HG03342 (cell line): Measurements from ENCODE around the gene MYOZ1.
"Not testable (repeated sequence)": the region's sequence is repeated elsewhere in the genome, so short reads cannot be mapped to it uniquely, and the experiment has no call there.

ENCODE experiments used
- ATAC-seq: cut with Tn5 transposase; IDR thresholded peaks from one replicate; pipeline ENCODE4 v1.9.1; 2021; ENCODE audit warnings: mild to moderate bottlenecking, moderate library complexity; ENCODE audit not compliant: unreplicated experiment

MYOZ1 gene

DNA sequence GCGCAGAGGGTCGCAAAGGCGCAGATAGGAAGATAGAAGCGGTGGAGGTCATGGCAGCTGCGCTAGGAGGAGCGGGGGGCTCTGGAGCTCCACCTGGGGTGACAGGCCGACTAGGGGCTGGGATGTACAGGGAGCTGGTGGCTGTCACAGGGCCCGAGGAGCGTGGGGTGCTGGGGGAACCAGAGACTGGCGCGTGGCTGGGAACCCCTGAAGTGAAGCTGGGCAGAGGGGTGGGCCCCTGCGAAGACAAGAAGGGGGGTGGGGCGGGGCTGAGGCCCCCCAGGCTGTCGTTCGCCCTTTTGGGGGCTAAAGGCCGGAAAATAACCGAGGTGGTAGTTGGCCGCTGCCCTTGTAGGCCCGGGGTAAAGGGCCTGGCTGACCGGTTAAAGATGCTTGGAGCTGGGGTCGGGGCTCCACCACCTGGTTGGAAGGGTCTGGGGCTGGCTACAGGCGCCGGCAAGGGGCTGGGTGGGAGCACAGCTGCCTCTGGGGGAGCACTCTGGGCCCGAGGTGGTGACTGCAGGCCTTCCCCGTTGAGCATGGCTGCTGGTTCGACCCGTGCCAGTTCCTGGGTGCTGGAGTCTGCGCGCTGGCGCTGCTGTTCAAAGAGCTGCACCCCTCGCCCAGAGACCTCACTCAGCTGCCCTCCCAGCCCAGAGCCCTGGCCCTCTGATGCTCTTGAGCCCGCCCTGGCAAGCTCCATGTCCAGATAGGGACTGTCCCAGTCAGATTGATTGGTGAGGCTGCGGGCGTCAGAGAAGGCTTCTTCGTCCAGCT is 6.8 kb upstream of the MYOZ1 start:
- no peak for ATAC-seq

DNA sequence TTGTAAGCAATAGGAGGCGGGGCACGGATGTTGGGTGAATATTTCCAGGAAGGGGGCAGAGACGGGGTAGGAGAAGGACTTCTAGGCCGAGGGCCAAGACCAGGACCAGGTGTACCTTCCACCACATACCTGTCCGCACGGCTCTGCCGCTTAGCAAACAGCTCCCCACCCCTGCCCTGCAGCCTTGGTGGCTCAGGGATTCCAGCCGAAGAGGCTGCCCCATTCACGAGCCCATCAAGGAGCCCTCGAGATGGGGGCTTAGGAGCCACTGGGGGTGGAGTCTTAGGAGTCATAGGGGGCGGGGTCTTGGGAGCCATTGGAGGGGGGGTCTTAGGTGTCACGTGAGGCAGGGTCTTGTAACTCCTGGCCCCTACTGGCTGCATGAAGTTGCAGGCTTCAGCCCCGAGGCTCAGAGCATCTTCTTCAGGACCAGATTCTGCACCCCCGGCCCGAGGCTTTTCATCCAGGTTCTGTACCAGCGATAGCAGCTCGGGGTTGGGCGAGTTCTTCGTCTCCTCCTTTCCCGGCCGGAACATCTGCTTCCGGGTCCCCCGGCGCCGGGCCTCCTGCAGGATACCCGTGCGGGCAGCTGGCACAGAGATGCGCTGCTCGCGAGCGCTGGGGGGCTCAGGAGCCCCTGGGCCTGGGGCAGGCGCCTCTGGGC is 6.1 kb upstream of the MYOZ1 start:
- no peak for ATAC-seq

DNA sequence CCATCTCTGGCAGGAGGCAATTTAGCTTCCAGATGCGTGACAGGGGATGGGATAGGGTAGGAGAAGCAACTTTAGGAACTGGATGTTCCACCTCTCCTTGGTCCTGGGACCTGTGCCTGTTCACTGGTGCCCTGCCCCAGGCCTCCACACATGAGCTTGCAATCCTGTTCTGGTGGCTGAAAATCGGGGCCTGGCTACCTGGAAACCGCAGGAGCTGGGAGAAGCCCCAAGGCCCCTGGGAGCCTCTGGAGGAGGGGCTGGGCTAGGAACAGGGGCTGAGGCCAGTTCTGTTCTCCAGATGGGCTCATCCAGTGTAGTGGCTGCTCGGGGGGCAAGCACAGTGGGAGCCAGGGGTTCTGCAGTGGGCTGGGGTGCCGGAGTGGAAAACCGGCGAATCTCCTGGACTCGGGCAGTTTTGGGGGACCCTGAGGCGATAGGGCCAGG is 5.3 kb upstream of the MYOZ1 start:
- ATAC-seq, result no peak

DNA sequence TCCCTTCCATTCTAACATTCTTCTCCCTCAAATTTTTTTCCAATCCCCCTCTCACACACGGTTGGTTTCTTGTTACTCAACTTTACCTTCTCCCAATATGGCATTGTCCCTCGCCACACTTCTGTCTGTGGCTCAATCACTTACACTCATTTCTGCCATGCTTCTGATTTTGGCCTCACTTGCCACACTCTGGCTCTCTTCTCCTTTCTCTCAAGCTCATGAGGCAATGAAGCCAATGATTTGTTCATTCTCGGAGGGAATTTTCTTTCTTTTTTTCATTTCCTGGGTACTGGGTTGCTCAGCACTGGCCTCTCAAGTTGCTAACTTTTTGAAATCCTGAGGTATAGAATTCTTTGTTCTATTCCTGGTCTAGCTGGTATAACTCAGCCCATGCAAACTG is 4.0 kb upstream of the MYOZ1 start:
- no peak for ATAC-seq

DNA sequence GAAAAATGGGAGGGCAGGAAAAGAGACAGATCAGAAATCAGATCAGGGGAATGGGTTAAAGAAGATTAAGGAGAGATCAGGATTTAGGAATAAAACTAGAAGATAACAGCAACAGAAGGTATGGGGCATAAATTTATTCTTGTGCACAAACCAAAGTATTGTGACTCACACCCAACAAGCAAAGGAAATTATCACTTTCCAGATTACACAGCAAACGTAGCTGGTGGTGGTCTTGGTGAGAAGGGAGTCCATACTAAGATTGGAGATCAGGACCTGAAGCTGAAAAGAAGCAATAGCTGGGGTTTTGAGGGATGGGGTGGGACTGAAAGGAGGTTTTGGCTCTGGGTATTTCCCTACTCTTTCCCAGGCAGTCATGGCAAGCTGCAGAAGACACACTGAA is 3.5 kb upstream of the MYOZ1 start:
- no peak for ATAC-seq

- ATAC-seq, result peak; percentile 44
Observed at GRCh38 chr10:73644015-73644743, 2.9 kb upstream of the MYOZ1 start.

DNA sequence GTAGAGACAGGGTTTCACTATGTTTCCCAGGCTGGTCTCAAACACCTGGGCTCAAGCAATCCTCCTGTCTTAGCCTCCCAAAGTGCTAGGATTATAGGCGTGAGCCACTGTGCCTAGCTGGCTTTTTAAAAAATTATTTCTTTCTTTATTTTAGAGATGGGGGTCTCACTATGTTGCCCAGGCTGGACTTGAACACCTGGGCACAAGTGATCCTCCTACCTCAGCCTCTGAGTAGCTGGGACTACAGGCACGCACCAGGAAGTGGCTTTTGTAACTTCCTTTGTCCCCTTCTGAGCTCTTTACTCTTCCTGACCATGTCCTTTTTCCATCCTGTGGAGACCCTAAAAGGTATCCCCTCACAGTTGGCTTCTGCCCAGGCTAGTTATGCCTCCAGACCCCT is 2.1 kb upstream of the MYOZ1 start:
- ATAC-seq, result no peak

DNA sequence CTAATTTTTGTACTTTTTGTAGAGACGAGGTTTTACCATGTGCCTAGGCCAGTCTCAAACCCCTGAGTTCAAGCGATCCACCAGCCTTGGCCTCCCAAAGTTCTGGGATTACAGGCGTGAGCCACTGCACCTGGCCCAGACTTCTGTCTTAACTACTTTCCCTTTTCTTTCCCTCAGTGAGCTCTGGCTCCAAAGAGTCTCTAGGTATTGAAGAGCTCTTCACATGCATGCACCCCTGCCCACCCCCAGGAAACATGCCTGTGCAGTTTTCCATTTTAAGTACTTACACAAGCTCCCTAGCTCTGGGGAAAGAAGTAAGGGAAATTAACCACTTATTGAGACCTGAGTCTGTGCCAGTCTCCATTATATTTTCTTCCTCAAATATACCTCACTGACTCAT is 2.0 kb downstream of the MYOZ1 start:
- ATAC-seq, result no peak

- no peak for ATAC-seq
Observed at GRCh38 chr10:73635781-73636180, 5.5 kb downstream of the MYOZ1 start.

DNA sequence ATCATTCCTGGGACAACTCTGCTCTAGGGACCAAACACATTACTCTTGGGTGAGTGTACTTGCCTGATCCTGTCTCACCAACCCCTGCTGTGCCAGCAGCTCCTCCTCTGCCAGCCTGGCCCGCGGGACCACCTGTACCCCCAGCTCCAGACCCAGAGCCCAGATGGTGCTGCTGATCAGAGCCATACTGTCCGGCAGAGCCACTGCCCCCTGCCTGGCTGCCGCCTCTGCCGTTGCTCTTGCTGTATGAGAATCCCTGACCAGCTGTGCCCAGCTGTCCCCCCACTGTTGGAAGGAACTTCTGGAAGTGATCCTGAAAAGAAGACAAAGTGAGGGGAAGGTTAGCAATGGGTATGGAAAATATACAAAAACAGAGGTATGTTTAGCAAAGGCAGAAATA is 6.9 kb downstream of the MYOZ1 start:
- ATAC-seq, result no peak

DNA sequence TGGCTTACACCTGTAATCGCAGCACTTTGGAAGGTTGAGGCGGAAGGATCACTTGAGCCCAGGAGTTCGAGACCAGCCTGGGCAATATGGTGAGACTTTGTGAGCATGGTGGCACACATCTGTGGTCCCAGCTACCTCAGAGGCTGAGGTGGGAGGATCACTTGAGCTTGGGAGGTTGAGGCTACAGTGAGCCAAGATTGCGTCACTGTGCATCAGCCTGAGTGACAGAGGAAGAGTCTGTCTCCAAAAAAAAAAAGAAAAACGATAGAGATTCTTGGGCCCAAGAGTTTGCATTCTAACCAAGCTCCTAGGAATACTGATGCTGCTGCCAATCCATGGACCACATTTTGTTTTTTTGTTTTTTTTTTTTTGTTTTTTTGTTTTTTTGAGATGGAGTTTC is 12.1 kb downstream of the MYOZ1 start:
- no peak for ATAC-seq

DNA sequence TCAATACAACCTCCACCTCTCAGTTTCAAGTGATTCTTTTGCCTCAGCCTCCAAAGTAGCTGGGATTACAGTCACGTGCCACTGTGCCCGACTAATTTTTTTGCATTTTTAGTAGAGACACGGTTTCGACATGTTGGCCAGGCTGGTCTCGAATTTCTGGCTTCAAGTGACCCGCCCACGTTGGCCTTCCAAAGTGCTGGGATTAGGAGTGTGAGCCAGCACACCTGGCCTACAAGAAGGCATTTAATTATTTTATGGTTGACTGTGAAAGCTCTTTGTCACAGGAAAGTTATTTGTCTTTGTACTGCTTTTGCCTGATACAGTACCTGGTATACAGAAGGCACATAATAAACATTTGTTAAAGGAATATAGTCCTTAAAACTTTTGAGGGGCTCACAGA is 12.9 kb downstream of the MYOZ1 start:
- ATAC-seq, result no peak

DNA sequence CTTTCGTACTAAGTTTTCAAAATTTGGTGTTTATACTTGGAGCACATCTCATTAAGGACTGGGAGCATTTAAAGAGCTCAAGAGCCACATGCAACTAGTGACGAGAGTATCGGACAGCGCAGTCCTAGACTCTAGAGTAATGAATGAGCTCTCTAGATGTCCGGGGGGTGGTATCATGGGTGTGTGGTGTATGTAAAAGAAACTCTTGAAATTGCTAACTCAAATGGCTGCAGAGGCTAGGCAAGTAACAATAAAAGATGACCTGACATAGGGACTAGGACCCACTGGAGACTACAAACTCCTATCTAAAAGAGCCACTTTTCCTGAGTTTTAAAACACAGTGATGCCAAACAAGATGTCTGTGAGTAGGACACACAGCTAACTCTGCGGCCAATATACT is 14.0 kb downstream of the MYOZ1 start:
- no peak for ATAC-seq

- ATAC-seq, result peak; percentile 95
Observed at GRCh38 chr10:73625884-73626752, 15.2 kb downstream of the MYOZ1 start.

DNA sequence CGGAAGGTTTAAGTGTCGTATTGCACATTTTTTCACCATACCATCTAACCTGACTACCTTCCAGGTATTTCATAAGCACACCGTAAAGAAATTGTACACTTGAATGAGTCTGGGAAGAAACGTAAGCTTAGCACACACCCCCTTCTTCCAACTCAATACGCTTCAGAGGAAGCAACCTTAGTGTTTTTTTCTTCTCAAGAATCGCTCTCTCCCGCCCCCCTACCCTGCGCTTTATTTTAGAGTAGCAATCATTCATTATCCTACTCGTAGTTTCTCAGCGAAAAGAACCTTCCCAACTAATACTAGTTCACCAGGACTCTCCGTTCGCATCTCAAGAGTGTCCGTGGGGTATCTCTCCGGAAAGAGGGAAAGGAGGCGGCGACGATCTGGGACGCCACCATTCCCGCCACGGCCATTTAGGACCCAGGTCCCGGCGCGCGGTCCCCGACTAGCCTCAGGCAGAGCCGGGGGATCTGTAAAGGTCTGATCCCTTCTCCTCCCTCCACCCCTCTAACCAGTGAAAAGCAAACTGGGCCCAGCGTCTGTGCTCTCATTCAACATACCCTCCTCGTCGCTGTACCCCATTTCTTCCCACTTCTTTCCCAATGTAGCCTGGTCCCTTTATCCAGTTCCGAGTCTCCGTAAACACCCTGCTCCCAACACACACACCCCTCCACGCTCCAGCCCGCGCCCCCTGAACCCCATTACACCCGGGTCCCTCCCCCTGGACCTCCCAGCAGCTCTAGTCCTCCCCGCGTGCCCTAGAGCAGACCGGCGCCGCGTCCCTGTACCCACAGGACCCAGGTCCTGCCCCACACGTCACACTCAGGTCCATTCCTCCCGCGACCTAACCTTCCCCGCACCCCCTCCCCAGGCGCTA is 16.0 kb downstream of the MYOZ1 start:
- ATAC-seq, result peak; percentile 24

GRCh38 chr10:73623056-73623455 is 18.2 kb downstream of the MYOZ1 start:
- ATAC-seq, result no peak

GRCh38 chr10:73620974-73621373 is 20.3 kb downstream of the MYOZ1 start:
- not testable (repeated sequence) for ATAC-seq

DNA sequence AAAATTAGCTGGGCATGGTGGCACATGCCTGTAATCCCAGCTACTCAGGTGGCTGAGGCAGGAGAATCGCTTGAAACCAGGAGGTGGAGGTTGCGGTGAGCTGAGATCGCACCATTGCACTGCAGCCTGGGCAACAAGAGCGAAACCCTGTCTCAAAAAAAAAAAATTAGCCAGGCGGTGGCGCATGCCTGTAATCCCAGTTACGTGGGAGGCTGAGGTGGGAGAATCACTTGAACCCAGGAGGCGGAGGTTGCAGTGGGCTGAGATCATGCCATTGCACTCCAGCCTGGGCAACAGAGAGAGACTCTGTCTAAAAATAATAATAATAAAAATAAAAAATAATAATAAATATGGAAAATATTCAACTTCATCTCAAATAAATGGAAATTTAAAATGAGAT is 24.1 kb downstream of the MYOZ1 start:
- not testable (repeated sequence) for ATAC-seq

- ATAC-seq, result no peak
Observed at GRCh38 chr10:73614720-73615119, 26.6 kb downstream of the MYOZ1 start.

DNA sequence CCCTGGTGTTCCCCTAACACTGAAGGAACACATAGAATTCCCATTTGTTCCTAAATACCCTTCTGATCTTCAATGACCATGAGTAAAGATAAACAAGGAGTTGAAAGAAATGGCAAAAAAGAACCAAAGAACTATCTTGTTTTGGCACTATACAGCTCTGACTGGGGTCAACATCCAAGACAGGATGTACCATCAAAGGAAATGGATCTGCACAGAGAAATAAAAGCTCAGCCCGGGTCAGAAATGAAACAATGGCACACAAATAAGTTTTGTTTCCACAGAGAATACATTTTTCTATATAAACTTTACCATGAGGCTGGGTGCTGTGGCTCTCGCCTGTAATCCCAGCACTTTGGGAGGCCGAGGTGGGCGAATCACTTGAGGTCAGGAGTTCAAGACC is 32.2 kb downstream of the MYOZ1 start:
- ATAC-seq, result no peak
